HEK293 (cell line): Measurements from ENCODE around the gene TTYH1.

ENCODE experiments used
- CTCF ChIA-PET: fragments of 350-600 bp; formaldehyde crosslinking; extraction: SDS; loops from one replicate; lab custom pipeline; 2021; ENCODE audit warnings: antibody characterized with exemption; lab: Yijun Ruan, JAX
- POLR2A ChIA-PET: fragments of 300-600 bp; formaldehyde crosslinking; extraction: SDS; loops from one replicate; lab custom pipeline; 2020; ENCODE audit warnings: antibody characterized with exemption, inconsistent platforms; lab: Yijun Ruan, JAX
- H3K27ac ChIP-seq: fragments of 200-500 bp; sonication (Bioruptor generic); 2 replicates; pipeline ENCODE4 v1.5.1; 2014; ENCODE audit warnings: low read depth, low read length, control low read depth, inconsistent platforms; ENCODE audit errors: extremely low read depth
- H3K36me3 ChIP-seq, 2 experiments: fragments of 200-500 bp in 1 of 2; sonication (Bioruptor generic) in 1 of 2; 1 replicate in 1 of 2; 2 replicates in 1 of 2; pipeline ENCODE4 v1.5.1; 2014 to 2017; ENCODE audit warnings: inconsistent platforms in 2 of 2, low read length in 2 of 2; ENCODE audit not compliant: control insufficient read depth in 2 of 2, insufficient read depth in 1 of 2
- H3K4me1 ChIP-seq: fragments of 200-500 bp; sonication (Bioruptor generic); 2 replicates; pipeline ENCODE4 v1.5.1; 2014; ENCODE audit warnings: mild to moderate bottlenecking, low read length, inconsistent platforms; ENCODE audit not compliant: control insufficient read depth, insufficient read depth
- H3K4me3 ChIP-seq: 2 replicates; pipeline ENCODE4 v1.5.1; 2011; ENCODE audit warnings: low read depth, mild to moderate bottlenecking, control low read depth, low read length, moderate library complexity
- H3K9me3 ChIP-seq: fragments of 200-500 bp; sonication (Bioruptor generic); 2 replicates; pipeline ENCODE4 v1.5.1; 2014; ENCODE audit warnings: low read depth, low read length, inconsistent platforms; ENCODE audit not compliant: control insufficient read depth, insufficient read depth
- EGR2 ChIP-seq: fragments of 450-650 bp; formaldehyde crosslinking; IDR thresholded peaks from 2 replicates; pipeline ENCODE4 v1.5.1; 2016; ENCODE audit warnings: low read depth, missing biosample characterization, missing genetic modification characterization
- KLF1 ChIP-seq: fragments of 450-650 bp; formaldehyde crosslinking; IDR thresholded peaks from 2 replicates; pipeline ENCODE4 v1.5.1; 2016; ENCODE audit warnings: missing biosample characterization, missing genetic modification characterization
- KLF16 ChIP-seq: fragments of 450-650 bp; formaldehyde crosslinking; IDR thresholded peaks from 2 replicates; pipeline ENCODE4 v1.5.1; 2017; ENCODE audit warnings: missing biosample characterization, missing genetic modification characterization
- SP7 ChIP-seq: fragments of 450-650 bp; formaldehyde crosslinking; IDR thresholded peaks from 2 replicates; pipeline ENCODE4 v1.5.1; 2016; ENCODE audit warnings: missing biosample characterization, missing genetic modification characterization
- ZFHX2 ChIP-seq: fragments of 450-650 bp; formaldehyde crosslinking; conservative IDR thresholded peaks from 2 replicates; pipeline ENCODE4 v1.5.1; 2016; ENCODE audit warnings: missing biosample characterization, missing genetic modification characterization
- ZNF19 ChIP-seq: fragments of 450-650 bp; formaldehyde crosslinking; IDR thresholded peaks from 2 replicates; pipeline ENCODE4; 2016; ENCODE audit warnings: missing biosample characterization, missing genetic modification characterization, low read depth
- ZNF221 ChIP-seq: fragments of 450-650 bp; formaldehyde crosslinking; IDR thresholded peaks from 2 replicates; pipeline ENCODE4 v1.5.1; 2017; ENCODE audit warnings: missing biosample characterization, missing genetic modification characterization, borderline replicate concordance
- ZNF529 ChIP-seq: fragments of 450-650 bp; formaldehyde crosslinking; IDR thresholded peaks from 2 replicates; pipeline ENCODE4 v1.5.1; 2017; ENCODE audit warnings: missing genetic modification characterization, missing biosample characterization; ENCODE audit not compliant: insufficient replicate concordance
- ZNF549 ChIP-seq: fragments of 450-650 bp; IDR thresholded peaks from 2 replicates; pipeline ENCODE4 v1.5.1; 2018; ENCODE audit warnings: missing biosample characterization, missing genetic modification characterization, mild to moderate bottlenecking, inconsistent platforms, moderate library complexity
- ZNF664 ChIP-seq: fragments of 450-650 bp; formaldehyde crosslinking; IDR thresholded peaks from 2 replicates; pipeline ENCODE4 v1.5.1; 2016; ENCODE audit warnings: missing biosample characterization, missing genetic modification characterization
- TF ChIP-seq, protein P1 (sequence below): fragments of 450-650 bp; formaldehyde crosslinking; IDR thresholded peaks from 2 replicates; pipeline ENCODE4 v1.5.1; 2016; ENCODE audit warnings: missing biosample characterization, missing genetic modification characterization, borderline replicate concordance
- TF ChIP-seq, protein P2 (sequence below): fragments of 450-650 bp; formaldehyde crosslinking; IDR thresholded peaks from 2 replicates; pipeline ENCODE4 v1.5.1; 2016; ENCODE audit warnings: missing biosample characterization, missing genetic modification characterization
- TF ChIP-seq, protein P3 (sequence below): fragments of 450-650 bp; formaldehyde crosslinking; IDR thresholded peaks from 2 replicates; pipeline ENCODE4 v1.5.1; 2016; ENCODE audit warnings: missing biosample characterization, missing genetic modification characterization
- TF ChIP-seq, protein P4 (sequence below): fragments of 450-650 bp; formaldehyde crosslinking; IDR thresholded peaks from 2 replicates; pipeline ENCODE4 v1.5.1; 2016; ENCODE audit warnings: missing biosample characterization, missing genetic modification characterization

Gene TTYH1

DNA sequence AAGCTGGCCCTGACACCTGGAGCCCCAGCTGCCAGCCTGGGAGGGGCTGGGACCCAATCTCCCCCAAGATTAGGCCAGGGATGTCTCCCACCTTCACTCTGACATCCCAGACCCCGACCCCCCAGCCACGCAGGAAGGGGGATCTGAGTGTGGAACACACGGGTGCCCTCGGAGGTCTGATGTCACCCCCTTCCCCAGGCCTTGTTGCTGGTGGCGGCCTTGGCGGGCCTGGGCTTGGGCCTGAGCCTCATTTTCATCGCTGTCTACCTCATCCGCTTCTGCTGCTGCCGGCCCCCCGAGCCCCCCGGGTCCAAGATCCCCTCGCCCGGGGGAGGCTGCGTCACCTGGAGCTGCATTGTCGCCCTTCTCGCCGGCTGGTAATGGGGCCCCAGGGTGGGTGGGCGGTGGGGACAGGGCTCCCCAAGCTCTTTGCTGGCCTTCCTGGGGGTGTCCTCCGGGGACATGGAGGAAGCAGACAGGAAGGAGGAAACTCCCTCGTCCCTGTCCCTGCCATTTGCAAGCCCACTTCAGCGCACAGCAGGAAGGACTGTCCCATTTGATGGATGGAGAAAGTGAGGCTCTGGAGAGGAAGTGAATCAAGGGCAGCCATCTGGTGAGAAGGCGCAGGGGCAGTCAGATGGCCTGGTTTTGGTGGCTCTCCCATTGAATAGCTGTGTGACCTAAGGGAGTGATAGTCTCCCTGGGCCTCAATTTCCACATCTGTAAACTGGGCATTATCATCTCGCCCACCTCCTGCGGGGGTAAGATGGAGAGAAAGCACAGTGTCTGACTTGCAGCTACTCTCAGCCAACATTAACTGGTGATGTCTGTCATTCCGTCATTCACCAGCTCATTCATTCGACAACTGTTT is 3.9 kb downstream of the TTYH1 start:
- no peaks in the 10 kb centered on the region for H3K36me3 ChIP-seq
- no peak overlapping the region for H3K4me3 ChIP-seq
- H3K27ac ChIP-seq: no peak overlapping the region
- TF ChIP-seq ZNF529 (no peak), ZNF664 (tag by site-specific recombination) (peak; percentile 64; the same call in 1 of the 2 replicates)
- 0 out of 2 replicates have a peak, but pooled peaks cover 2% of the 10 kb centered on the region for H3K9me3 ChIP-seq
- ChIA-PET CTCF (interaction anchor here (0.6 to 1.7 kb wide), 7 partner anchors 9 to 1781 kb away, joined by 3 to 7 read pairs (median 3); no protein-coding TSS in a partner anchor), POLR2A (interaction anchor here (0.6 to 3.1 kb wide), 3 partner anchors 11 to 30 kb away, joined by 7 to 10 read pairs (median 7); partner anchors contain the start of gene LENG8)
- no peaks in the 10 kb centered on the region; the same call in 1 of the 2 replicates for H3K4me1 ChIP-seq

DNA sequence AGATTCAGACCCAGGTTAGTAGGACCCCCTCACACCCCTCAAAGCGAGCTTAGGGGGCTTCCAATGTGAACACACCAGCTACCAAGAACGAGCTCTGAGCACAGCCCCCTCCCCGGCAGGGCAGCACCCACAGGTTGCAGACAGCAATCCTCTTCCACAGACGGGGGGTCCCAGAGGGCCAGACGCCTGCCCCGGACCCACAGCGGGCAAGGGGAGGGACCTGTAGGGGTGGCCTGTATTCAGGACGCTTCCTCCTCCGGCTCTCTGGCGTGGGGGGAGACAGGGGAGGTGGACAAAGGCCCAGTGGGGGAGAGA is 4.8 kb downstream of the TTYH1 start:
- Histone ChIP-seq H3K9me3 (no peaks in the 10 kb centered on the region), H3K27ac (no peak overlapping the region), H3K4me1 (no peaks in the 10 kb centered on the region; the same call in 1 of the 2 replicates), H3K4me3 (no peak overlapping the region), H3K36me3 (no peaks in the 10 kb centered on the region)
- POLR2A ChIA-PET: interaction anchor here (2.7 to 3.1 kb wide), 2 partner anchors 10 to 29 kb away, joined by 7 to 10 read pairs; partner anchors contain the start of gene LENG8
- CTCF ChIA-PET: interaction anchor here (0.6 to 1.4 kb wide), 4 partner anchors 11 to 1326 kb away, joined by 3 to 7 read pairs (median 3); no protein-coding TSS in a partner anchor
- TF ChIP-seq, protein P1, sequence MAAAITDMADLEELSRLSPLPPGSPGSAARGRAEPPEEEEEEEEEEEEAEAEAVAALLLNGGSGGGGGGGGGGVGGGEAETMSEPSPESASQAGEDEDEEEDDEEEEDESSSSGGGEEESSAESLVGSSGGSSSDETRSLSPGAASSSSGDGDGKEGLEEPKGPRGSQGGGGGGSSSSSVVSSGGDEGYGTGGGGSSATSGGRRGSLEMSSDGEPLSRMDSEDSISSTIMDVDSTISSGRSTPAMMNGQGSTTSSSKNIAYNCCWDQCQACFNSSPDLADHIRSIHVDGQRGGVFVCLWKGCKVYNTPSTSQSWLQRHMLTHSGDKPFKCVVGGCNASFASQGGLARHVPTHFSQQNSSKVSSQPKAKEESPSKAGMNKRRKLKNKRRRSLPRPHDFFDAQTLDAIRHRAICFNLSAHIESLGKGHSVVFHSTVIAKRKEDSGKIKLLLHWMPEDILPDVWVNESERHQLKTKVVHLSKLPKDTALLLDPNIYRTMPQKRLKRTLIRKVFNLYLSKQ (tag by site-specific recombination): no peak

DNA sequence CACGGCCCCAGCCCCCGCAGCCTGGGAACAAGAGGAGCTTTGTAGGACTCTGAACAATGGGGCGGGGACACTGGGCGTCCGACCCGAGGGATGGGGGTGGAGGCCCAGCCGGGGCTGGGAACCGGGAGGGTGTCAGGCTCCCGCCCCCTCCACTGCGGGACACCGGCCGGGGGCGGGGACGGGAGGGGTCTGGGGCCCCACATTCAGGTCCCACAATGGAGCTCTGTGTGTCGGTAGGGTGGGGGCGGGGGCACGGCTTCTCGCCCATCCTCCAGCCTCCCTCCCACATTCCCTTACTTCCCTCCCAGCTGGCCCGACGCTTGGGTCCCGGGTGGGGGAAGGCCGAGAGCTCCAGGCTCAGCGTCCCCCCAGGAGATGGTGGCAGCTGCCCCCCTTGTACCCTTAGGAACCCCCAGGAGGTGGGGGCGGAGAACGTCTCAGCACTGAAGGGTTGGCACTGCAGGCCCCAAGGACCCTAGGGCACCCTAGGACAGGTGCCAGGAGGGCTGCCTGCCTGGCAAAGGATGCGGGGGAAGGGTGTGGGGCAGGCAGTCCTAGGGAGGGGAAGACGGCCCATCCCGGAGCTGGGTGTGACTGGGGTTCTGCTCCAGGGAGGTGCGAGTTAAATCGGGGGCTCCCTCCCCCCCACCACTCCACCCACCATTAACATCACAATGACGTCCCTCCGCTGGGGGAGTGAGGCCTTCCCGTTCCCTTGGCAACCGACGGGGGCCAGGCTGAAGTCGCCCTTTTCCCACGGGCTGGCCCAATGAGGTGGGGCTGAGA is 5.3 kb downstream of the TTYH1 start:
- H3K4me1 ChIP-seq: no peaks in the 10 kb centered on the region; the same call in 1 of the 2 replicates
- no peaks in the 10 kb centered on the region for H3K36me3 ChIP-seq
- POLR2A ChIA-PET: interaction anchor here (2.7 to 3.1 kb wide), 2 partner anchors 10 to 28 kb away, joined by 7 to 10 read pairs; partner anchors contain the start of gene LENG8
- CTCF ChIA-PET: interaction anchor here (0.6 to 1.4 kb wide), 5 partner anchors 10 to 415 kb away, joined by 3 to 7 read pairs (median 3); no protein-coding TSS in a partner anchor
- TF ChIP-seq KLF16 (tag by site-specific recombination): no peak
- TF ChIP-seq ZNF19: no peak
- TF ChIP-seq, protein P2, sequence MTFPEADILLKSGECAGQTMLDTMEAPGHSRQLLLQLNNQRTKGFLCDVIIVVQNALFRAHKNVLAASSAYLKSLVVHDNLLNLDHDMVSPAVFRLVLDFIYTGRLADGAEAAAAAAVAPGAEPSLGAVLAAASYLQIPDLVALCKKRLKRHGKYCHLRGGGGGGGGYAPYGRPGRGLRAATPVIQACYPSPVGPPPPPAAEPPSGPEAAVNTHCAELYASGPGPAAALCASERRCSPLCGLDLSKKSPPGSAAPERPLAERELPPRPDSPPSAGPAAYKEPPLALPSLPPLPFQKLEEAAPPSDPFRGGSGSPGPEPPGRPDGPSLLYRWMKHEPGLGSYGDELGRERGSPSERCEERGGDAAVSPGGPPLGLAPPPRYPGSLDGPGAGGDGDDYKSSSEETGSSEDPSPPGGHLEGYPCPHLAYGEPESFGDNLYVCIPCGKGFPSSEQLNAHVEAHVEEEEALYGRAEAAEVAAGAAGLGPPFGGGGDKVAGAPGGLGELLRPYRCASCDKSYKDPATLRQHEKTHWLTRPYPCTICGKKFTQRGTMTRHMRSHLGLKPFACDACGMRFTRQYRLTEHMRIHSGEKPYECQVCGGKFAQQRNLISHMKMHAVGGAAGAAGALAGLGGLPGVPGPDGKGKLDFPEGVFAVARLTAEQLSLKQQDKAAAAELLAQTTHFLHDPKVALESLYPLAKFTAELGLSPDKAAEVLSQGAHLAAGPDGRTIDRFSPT (tag by site-specific recombination): 0 out of 2 replicates have a peak, but pooled peaks have one; percentile 32
- TF ChIP-seq EGR2: peak; percentile 78
- TF ChIP-seq ZNF221 (tag by site-specific recombination): no peak
- TF ChIP-seq, protein P3, sequence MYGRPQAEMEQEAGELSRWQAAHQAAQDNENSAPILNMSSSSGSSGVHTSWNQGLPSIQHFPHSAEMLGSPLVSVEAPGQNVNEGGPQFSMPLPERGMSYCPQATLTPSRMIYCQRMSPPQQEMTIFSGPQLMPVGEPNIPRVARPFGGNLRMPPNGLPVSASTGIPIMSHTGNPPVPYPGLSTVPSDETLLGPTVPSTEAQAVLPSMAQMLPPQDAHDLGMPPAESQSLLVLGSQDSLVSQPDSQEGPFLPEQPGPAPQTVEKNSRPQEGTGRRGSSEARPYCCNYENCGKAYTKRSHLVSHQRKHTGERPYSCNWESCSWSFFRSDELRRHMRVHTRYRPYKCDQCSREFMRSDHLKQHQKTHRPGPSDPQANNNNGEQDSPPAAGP (tag by site-specific recombination): peak; percentile 34; the same call in 1 of the 2 replicates
- peak; percentile 54 for TF ChIP-seq KLF1 (tag by site-specific recombination)
- TF ChIP-seq, protein P4, sequence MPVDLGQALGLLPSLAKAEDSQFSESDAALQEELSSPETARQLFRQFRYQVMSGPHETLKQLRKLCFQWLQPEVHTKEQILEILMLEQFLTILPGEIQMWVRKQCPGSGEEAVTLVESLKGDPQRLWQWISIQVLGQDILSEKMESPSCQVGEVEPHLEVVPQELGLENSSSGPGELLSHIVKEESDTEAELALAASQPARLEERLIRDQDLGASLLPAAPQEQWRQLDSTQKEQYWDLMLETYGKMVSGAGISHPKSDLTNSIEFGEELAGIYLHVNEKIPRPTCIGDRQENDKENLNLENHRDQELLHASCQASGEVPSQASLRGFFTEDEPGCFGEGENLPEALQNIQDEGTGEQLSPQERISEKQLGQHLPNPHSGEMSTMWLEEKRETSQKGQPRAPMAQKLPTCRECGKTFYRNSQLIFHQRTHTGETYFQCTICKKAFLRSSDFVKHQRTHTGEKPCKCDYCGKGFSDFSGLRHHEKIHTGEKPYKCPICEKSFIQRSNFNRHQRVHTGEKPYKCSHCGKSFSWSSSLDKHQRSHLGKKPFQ (tag by site-specific recombination): no peak
- TF ChIP-seq ZNF549: no peak
- TF ChIP-seq ZFHX2: peak; percentile 86
- no peak for TF ChIP-seq SP7
- H3K27ac ChIP-seq: no peak overlapping the region
- no peak overlapping the region for H3K4me3 ChIP-seq
- H3K9me3 ChIP-seq: no peaks in the 10 kb centered on the region
